Measurements from ENCODE around the gene BHLHE40.

DNA sequence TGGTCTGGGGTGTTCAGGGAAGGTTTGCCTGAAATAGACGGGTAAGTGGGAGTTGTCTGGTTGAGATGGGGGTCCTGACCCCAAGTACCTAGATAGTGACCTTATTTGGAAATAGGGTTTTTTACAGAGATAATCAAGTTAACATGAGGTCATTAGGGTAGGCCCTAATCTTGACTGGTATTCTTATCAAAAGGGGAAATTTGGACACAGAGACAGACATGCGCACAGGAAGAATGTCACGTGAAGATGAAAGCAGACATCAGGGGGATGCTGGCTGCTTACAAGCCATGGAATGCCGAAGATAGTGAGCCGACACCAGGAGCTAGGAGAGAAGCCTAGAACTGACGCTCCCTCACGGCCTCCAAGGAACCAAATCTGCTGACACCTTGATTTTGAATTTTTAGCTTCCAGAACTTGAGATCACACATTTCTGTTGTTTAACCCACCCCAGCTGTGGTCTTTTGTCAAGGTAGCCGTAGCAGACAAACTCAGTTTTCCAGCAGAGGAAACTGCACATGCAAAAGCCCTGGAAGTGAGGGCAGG is 17.1 kb downstream of the BHLHE40 start:
- TF ChIP-seq, protein P1, sequence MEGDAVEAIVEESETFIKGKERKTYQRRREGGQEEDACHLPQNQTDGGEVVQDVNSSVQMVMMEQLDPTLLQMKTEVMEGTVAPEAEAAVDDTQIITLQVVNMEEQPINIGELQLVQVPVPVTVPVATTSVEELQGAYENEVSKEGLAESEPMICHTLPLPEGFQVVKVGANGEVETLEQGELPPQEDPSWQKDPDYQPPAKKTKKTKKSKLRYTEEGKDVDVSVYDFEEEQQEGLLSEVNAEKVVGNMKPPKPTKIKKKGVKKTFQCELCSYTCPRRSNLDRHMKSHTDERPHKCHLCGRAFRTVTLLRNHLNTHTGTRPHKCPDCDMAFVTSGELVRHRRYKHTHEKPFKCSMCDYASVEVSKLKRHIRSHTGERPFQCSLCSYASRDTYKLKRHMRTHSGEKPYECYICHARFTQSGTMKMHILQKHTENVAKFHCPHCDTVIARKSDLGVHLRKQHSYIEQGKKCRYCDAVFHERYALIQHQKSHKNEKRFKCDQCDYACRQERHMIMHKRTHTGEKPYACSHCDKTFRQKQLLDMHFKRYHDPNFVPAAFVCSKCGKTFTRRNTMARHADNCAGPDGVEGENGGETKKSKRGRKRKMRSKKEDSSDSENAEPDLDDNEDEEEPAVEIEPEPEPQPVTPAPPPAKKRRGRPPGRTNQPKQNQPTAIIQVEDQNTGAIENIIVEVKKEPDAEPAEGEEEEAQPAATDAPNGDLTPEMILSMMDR (conservative IDR thresholded peaks at IDR 0.05; ENCODE audit: low read depth in 2 of 2) = no peak
- TF ChIP-seq EZH2phosphoT487 (IDR thresholded peaks at IDR 0.05; ENCODE audit: unreplicated experiment) (no peak), ZNF114 (CRISPR knock-in tag; IDR thresholded peaks at IDR 0.05) (no peak), EZH2 (IDR thresholded peaks at IDR 0.05; ENCODE audit: low read depth, unreplicated experiment) (no peak), POLR2AphosphoS5 (IDR thresholded peaks at IDR 0.05; ENCODE audit: low read depth) (no peak), STAT1 (IDR thresholded peaks at IDR 0.05; ENCODE audit: unreplicated experiment) (no peak), CREB1 (CRISPR knock-in tag; IDR thresholded peaks at IDR 0.05; ENCODE audit: low read depth) (no peak), ZNF331 (CRISPR knock-in tag; IDR thresholded peaks at IDR 0.05; ENCODE audit: low read depth) (no peak), JUNB (IDR thresholded peaks at IDR 0.05; ENCODE audit: unreplicated experiment) (no peak), NANOG (IDR thresholded peaks at IDR 0.05; ENCODE audit: borderline replicate concordance) (no peak)
- TF ChIP-seq, protein P2, sequence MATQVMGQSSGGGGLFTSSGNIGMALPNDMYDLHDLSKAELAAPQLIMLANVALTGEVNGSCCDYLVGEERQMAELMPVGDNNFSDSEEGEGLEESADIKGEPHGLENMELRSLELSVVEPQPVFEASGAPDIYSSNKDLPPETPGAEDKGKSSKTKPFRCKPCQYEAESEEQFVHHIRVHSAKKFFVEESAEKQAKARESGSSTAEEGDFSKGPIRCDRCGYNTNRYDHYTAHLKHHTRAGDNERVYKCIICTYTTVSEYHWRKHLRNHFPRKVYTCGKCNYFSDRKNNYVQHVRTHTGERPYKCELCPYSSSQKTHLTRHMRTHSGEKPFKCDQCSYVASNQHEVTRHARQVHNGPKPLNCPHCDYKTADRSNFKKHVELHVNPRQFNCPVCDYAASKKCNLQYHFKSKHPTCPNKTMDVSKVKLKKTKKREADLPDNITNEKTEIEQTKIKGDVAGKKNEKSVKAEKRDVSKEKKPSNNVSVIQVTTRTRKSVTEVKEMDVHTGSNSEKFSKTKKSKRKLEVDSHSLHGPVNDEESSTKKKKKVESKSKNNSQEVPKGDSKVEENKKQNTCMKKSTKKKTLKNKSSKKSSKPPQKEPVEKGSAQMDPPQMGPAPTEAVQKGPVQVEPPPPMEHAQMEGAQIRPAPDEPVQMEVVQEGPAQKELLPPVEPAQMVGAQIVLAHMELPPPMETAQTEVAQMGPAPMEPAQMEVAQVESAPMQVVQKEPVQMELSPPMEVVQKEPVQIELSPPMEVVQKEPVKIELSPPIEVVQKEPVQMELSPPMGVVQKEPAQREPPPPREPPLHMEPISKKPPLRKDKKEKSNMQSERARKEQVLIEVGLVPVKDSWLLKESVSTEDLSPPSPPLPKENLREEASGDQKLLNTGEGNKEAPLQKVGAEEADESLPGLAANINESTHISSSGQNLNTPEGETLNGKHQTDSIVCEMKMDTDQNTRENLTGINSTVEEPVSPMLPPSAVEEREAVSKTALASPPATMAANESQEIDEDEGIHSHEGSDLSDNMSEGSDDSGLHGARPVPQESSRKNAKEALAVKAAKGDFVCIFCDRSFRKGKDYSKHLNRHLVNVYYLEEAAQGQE (IDR thresholded peaks at IDR 0.05; ENCODE audit: unreplicated experiment) = no peak
- TF ChIP-seq, protein P3, sequence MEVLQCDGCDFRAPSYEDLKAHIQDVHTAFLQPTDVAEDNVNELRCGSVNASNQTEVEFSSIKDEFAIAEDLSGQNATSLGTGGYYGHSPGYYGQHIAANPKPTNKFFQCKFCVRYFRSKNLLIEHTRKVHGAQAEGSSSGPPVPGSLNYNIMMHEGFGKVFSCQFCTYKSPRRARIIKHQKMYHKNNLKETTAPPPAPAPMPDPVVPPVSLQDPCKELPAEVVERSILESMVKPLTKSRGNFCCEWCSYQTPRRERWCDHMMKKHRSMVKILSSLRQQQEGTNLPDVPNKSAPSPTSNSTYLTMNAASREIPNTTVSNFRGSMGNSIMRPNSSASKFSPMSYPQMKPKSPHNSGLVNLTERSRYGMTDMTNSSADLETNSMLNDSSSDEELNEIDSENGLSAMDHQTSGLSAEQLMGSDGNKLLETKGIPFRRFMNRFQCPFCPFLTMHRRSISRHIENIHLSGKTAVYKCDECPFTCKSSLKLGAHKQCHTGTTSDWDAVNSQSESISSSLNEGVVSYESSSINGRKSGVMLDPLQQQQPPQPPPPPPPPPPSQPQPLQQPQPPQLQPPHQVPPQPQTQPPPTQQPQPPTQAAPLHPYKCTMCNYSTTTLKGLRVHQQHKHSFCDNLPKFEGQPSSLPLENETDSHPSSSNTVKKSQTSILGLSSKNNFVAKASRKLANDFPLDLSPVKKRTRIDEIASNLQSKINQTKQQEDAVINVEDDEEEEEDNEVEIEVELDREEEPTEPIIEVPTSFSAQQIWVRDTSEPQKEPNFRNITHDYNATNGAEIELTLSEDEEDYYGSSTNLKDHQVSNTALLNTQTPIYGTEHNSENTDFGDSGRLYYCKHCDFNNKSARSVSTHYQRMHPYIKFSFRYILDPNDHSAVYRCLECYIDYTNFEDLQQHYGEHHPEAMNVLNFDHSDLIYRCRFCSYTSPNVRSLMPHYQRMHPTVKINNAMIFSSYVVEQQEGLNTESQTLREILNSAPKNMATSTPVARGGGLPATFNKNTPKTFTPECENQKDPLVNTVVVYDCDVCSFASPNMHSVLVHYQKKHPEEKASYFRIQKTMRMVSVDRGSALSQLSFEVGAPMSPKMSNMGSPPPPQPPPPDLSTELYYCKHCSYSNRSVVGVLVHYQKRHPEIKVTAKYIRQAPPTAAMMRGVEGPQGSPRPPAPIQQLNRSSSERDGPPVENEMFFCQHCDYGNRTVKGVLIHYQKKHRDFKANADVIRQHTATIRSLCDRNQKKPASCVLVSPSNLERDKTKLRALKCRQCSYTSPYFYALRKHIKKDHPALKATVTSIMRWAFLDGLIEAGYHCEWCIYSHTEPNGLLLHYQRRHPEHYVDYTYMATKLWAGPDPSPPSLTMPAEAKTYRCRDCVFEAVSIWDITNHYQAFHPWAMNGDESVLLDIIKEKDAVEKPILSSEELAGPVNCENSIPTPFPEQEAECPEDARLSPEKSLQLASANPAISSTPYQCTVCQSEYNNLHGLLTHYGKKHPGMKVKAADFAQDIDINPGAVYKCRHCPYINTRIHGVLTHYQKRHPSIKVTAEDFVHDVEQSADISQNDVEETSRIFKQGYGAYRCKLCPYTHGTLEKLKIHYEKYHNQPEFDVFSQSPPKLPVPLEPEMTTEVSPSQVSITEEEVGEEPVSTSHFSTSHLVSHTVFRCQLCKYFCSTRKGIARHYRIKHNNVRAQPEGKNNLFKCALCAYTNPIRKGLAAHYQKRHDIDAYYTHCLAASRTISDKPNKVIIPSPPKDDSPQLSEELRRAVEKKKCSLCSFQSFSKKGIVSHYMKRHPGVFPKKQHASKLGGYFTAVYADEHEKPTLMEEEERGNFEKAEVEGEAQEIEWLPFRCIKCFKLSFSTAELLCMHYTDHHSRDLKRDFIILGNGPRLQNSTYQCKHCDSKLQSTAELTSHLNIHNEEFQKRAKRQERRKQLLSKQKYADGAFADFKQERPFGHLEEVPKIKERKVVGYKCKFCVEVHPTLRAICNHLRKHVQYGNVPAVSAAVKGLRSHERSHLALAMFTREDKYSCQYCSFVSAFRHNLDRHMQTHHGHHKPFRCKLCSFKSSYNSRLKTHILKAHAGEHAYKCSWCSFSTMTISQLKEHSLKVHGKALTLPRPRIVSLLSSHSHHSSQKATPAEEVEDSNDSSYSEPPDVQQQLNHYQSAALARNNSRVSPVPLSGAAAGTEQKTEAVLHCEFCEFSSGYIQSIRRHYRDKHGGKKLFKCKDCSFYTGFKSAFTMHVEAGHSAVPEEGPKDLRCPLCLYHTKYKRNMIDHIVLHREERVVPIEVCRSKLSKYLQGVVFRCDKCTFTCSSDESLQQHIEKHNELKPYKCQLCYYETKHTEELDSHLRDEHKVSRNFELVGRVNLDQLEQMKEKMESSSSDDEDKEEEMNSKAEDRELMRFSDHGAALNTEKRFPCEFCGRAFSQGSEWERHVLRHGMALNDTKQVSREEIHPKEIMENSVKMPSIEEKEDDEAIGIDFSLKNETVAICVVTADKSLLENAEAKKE (CRISPR knock-in tag; IDR thresholded peaks at IDR 0.05) = no peak
